Amygdala (tissue), 56 donors: ENCODE results near the gene TBC1D24.
"Not testable (repeated sequence)": the region's sequence is repeated elsewhere in the genome, so short reads cannot be mapped to it uniquely, and the experiment has no call there.

ENCODE experiments used
- DNase-seq, 56 donors: peaks; one replicate each; lab custom pipeline; 2025; lab: John Stamatoyannopoulos, UW

The TBC1D24 gene

GRCh38 chr16:2528161-2529060 is 53.5 kb downstream of the TBC1D24 start:
- no peak for DNase-seq

GRCh38 chr16:2529061-2529931 is 54.4 kb downstream of the TBC1D24 start:
- DNase-seq: no peak

GRCh38 chr16:2529961-2530628 is 55.2 kb downstream of the TBC1D24 start:
- no peak for DNase-seq

GRCh38 chr16:2530629-2531318 is 55.8 kb downstream of the TBC1D24 start:
- no peak for DNase-seq

- DNase-seq: peak in 1 of 56 donors; percentile 56
Measured at GRCh38 chr16:2531371-2531695, 56.4 kb downstream of the TBC1D24 start, which contains the start of gene CEMP1. CEMP1 (minus strand) TSS chr16:2531408; CDS start chr16:2531073, 335 bp downstream.

GRCh38 chr16:2531696-2532493 is 57.0 kb downstream of the TBC1D24 start:
- peak; percentile 60 to 98 (median 94) for DNase-seq

GRCh38 chr16:2532494-2533141 is 57.7 kb downstream of the TBC1D24 start:
- DNase-seq: peak in 29 of 56 donors; percentile 16 to 77 (median 58)

GRCh38 chr16:2533142-2533755 is 58.3 kb downstream of the TBC1D24 start:
- not testable (repeated sequence) for DNase-seq

GRCh38 chr16:2533912-2534311 is 59.0 kb downstream of the TBC1D24 start:
- DNase-seq: no peak

GRCh38 chr16:2534335-2534734 is 59.4 kb downstream of the TBC1D24 start:
- DNase-seq: not testable (repeated sequence)

GRCh38 chr16:2535625-2536013 is 60.7 kb downstream of the TBC1D24 start:
- no peak for DNase-seq

- DNase-seq: peak; percentile 42 to 97 (median 89)
Measured at GRCh38 chr16:2537451-2538379, 62.8 kb downstream of the TBC1D24 start, which contains the start of gene PDPK1. PDPK1 (plus strand) TSS chr16:2538021; CDS start chr16:2538113, 92 bp downstream.

GRCh38 chr16:2539192-2539844 is 64.4 kb downstream of the TBC1D24 start:
- not testable (repeated sequence) for DNase-seq

GRCh38 chr16:2539845-2540458 is 65.0 kb downstream of the TBC1D24 start:
- peak in 18 of 56 donors; percentile 7 to 69 (median 34) for DNase-seq

- DNase-seq: not testable (repeated sequence)
Measured at GRCh38 chr16:2540912-2541311, 66.0 kb downstream of the TBC1D24 start.

GRCh38 chr16:2541409-2541808 is 66.5 kb downstream of the TBC1D24 start:
- DNase-seq: not testable (repeated sequence)
